HepG2 (cell line): ENCODE measurements around the gene NUDT15. TPM values are rescaled to one million over a fixed set of nuclear protein-coding genes. Genes with fewer than 3 reads are reported as not detected.

Source experiments
- CENPT ChIP-seq: sonication (generic); formaldehyde crosslinking; IDR thresholded peaks from 2 replicates; pipeline ENCODE4 v1.8.0; 2022; ENCODE audit warnings: low read depth, mild to moderate bottlenecking, moderate library complexity, missing genetic modification reagents
- E2F1 ChIP-seq: sonication (generic); formaldehyde crosslinking; IDR thresholded peaks from 2 replicates; pipeline ENCODE4 v1.5.0; 2020; ENCODE audit warnings: missing genetic modification reagents
- ESRRA ChIP-seq: sonication (generic); formaldehyde crosslinking; IDR thresholded peaks from 2 replicates; pipeline ENCODE4 v1.5.1; 2020; ENCODE audit warnings: mild to moderate bottlenecking, low read depth, missing genetic modification reagents
- FOXA3 ChIP-seq: IDR thresholded peaks from 2 replicates; pipeline ENCODE4 v1.6.1; 2016; ENCODE audit warnings: missing genetic modification reagents, missing compliant biosample characterization
- GATAD1 ChIP-seq: IDR thresholded peaks from 2 replicates; pipeline ENCODE4 v1.6.1; 2016; ENCODE audit warnings: missing genetic modification reagents, missing compliant biosample characterization
- HMG20A ChIP-seq: IDR thresholded peaks from 2 replicates; pipeline ENCODE4 v1.6.1; 2016; ENCODE audit warnings: borderline replicate concordance
- IKZF4 ChIP-seq: sonication (generic); formaldehyde crosslinking; IDR thresholded peaks from 2 replicates; pipeline ENCODE4 v1.5.1; 2020; ENCODE audit warnings: borderline replicate concordance, mild to moderate bottlenecking, low read depth, missing genetic modification reagents; ENCODE audit errors: not compliant biosample characterization
- KAT2B ChIP-seq: fragments of 150-350 bp; IDR thresholded peaks from 2 replicates; pipeline ENCODE4 v1.6.1; 2014; ENCODE audit warnings: low read depth, low read length, borderline replicate concordance
- NFYB ChIP-seq: sonication (generic); formaldehyde crosslinking; IDR thresholded peaks from 2 replicates; pipeline ENCODE4 v1.4.0; 2020; ENCODE audit warnings: missing genetic modification reagents
- NONO ChIP-seq, 2 experiments: fragments of 450-650 bp in 1 of 2; sonication (generic) in 1 of 2; formaldehyde crosslinking in 1 of 2; IDR thresholded peaks in 1 of 2; conservative IDR thresholded peaks in 1 of 2; 2 replicates each; pipeline versions ENCODE4 v1.6.1 to v1.8.0; 2017 to 2022; ENCODE audit warnings: mild to moderate bottlenecking in 1 of 2, missing genetic modification reagents in 1 of 2, moderate library complexity in 1 of 2
- PTBP1 ChIP-seq: fragments of 200-400 bp; formaldehyde crosslinking; IDR thresholded peaks from 2 replicates; pipeline ENCODE4 v1.6.1; 2018; ENCODE audit warnings: low read length, low read depth; ENCODE audit not compliant: poor library complexity, severe bottlenecking
- RXRB ChIP-seq: IDR thresholded peaks from 2 replicates; pipeline ENCODE4 v1.6.1; 2016; ENCODE audit warnings: borderline replicate concordance, missing genetic modification reagents, missing compliant biosample characterization
- SCMH1 ChIP-seq: sonication (generic); formaldehyde crosslinking; IDR thresholded peaks from 2 replicates; pipeline ENCODE4 v1.9.0; 2021; ENCODE audit warnings: missing genetic modification reagents, mild to moderate bottlenecking, borderline replicate concordance
- SP1 ChIP-seq, 2 experiments: fragments of 450-650 bp in 1 of 2; sonication (generic) in 1 of 2; formaldehyde crosslinking in 1 of 2; IDR thresholded peaks; 2 replicates each; pipeline versions ENCODE4 v1.4.0 to v1.6.1; 2016 to 2020; ENCODE audit warnings: missing genetic modification reagents in 1 of 2
- SRSF9 ChIP-seq: fragments of 200-400 bp; formaldehyde crosslinking; IDR thresholded peaks from 2 replicates; pipeline ENCODE4 v1.6.1; 2018; ENCODE audit warnings: borderline replicate concordance, mild to moderate bottlenecking, low read depth, low read length; ENCODE audit not compliant: insufficient read depth, poor library complexity, severe bottlenecking
- TCF12 ChIP-seq, 2 experiments: fragments of 450-650 bp in 1 of 2; sonication (generic) in 1 of 2; formaldehyde crosslinking in 1 of 2; IDR thresholded peaks; 2 replicates each; pipeline versions ENCODE4 v1.6.1 to v1.8.0; 2017 to 2022; ENCODE audit warnings: antibody characterized with exemption in 1 of 2, mild to moderate bottlenecking in 1 of 2, missing genetic modification reagents in 1 of 2, moderate library complexity in 1 of 2
- XBP1 ChIP-seq: sonication (generic); formaldehyde crosslinking; IDR thresholded peaks from 2 replicates; pipeline ENCODE4 v1.5.0; 2020; ENCODE audit warnings: missing genetic modification reagents
- ZNF563 ChIP-seq: sonication (generic); formaldehyde crosslinking; IDR thresholded peaks from 2 replicates; pipeline ENCODE4 v1.8.0; 2022; ENCODE audit warnings: mild to moderate bottlenecking, moderate library complexity, missing genetic modification reagents
- ZNF619 ChIP-seq: sonication (generic); formaldehyde crosslinking; IDR thresholded peaks from 2 replicates; pipeline ENCODE4 v1.4.0; 2020; ENCODE audit warnings: mild to moderate bottlenecking, missing genetic modification reagents
- ZNF678 ChIP-seq: sonication (generic); formaldehyde crosslinking; IDR thresholded peaks from 2 replicates; pipeline ENCODE4 v1.4.0; 2020; ENCODE audit warnings: mild to moderate bottlenecking, missing genetic modification reagents
- ZNF691 ChIP-seq: sonication (generic); formaldehyde crosslinking; IDR thresholded peaks from 2 replicates; pipeline ENCODE4 v1.4.0; 2020; ENCODE audit warnings: missing genetic modification reagents, low read depth, mild to moderate bottlenecking, borderline replicate concordance
- polyA plus RNA-seq, 8 experiments: library from polyadenylated mRNA; depleted of rRNA in 3 of 8; stranded (reverse) in 7 of 8; unstranded in 1 of 8; fragments of >200 nt; fragmentation: Illumina TruSeq in 4 of 8; extraction: Trizol in 4 of 8; gene quantifications; 2 replicates each; pipeline versions ENCODE4 v1.2.1 to v1.2.3, GENCODE V29; 2011 to 2016; ENCODE audit warnings: low read depth in 4 of 8, missing spikeins in 1 of 8, mixed read lengths in 1 of 8; ENCODE audit not compliant: insufficient read depth in 1 of 8
- total RNA-seq, 5 experiments: library from RNA; depleted of rRNA; stranded (reverse); fragments of >200 nt; fragmentation: Illumina TruSeq; extraction: Trizol; gene quantifications; 2 replicates each; pipeline ENCODE4 v1.2.3, GENCODE V29; 2016; ENCODE audit warnings: low read depth in 1 of 5
- TF ChIP-seq, protein P1 (sequence below): sonication (generic); formaldehyde crosslinking; IDR thresholded peaks from 2 replicates; pipeline ENCODE4 v1.4.0; 2020; ENCODE audit warnings: missing genetic modification reagents, borderline replicate concordance
- TF ChIP-seq, protein P2 (sequence below), 2 experiments: fragments of 450-650 bp in 1 of 2; sonication (generic) in 1 of 2; formaldehyde crosslinking; IDR thresholded peaks; 2 replicates each; pipeline versions ENCODE4 v1.5.0 to v1.8.0; 2020 to 2022; ENCODE audit warnings: mild to moderate bottlenecking in 1 of 2, missing genetic modification reagents in 1 of 2

The NUDT15 gene
- total and polyA plus RNA-seq, 2 of the 13 experiments (the other 11 are each of a cell fraction or from before 2014, with no cell fraction given): 21.3 to 47.3 TPM

DNA sequence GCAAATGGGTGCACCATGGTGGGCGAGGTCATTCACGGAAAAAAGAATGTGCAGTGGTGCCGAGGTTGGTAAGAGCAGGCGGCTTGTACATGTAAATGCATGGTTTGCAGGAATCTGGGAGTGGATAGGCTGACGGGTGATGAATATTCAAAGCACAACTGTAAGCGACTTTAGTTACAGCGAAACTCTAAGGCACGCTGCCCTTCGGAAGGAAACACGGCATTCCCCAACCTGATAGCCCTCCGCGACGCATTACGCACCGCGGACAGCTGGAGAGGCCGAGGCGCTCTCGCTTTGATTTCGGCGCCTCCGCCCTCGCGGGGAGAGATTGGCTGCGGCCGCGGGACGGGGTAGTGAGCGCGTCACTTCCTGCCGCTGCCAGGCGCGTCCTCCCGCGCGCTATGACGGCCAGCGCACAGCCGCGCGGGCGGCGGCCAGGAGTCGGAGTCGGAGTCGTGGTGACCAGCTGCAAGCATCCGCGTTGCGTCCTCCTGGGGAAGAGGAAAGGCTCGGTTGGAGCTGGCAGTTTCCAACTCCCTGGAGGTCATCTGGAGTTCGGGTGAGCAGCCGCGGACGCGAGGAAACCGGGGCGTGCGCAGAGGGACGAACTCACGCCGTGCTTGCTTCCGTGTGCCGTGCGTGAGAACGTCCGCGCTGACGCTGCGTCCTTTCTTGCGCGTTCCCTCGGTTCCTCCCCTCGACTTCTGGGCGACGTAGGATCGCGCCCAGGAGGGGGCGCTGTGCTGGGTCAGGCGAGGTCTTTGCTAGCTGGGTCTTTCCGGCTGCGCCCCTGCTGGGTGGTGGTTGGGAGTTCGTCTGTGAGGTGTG is at the start of gene NUDT15 (continued):
- TF ChIP-seq XBP1 (CRISPR knock-in tag): no peak
- no peak for TF ChIP-seq HMG20A
- no peak for TF ChIP-seq SP1 (IDR thresholded peaks at IDR 0.05)
- peak; percentile 68 for TF ChIP-seq SP1 (CRISPR knock-in tag; IDR thresholded peaks at IDR 0.05)
- TF ChIP-seq SCMH1 (CRISPR knock-in tag): no peak
- TF ChIP-seq TCF12 (IDR thresholded peaks at IDR 0.05): no peak
- no peak for TF ChIP-seq TCF12 (CRISPR knock-in tag; IDR thresholded peaks at IDR 0.05)
- TF ChIP-seq ZNF691: peak; percentile 97
- TF ChIP-seq ZNF619 (CRISPR knock-in tag): no peak; the same call in 1 of the 2 replicates
- TF ChIP-seq SRSF9: no peak
- TF ChIP-seq ZNF678 (CRISPR knock-in tag): peak; percentile 86
- peak; percentile 81 for TF ChIP-seq ESRRA (CRISPR knock-in tag)
- peak; percentile 84 for TF ChIP-seq NFYB (CRISPR knock-in tag)
- no peak for TF ChIP-seq NONO (IDR thresholded peaks at IDR 0.05)
- peak; percentile 98 for TF ChIP-seq NONO (CRISPR knock-in tag; conservative IDR thresholded peaks at IDR 0.05)
- peak; percentile 99 for TF ChIP-seq RXRB (CRISPR knock-in tag)
- TF ChIP-seq GATAD1: peak; percentile 96
- TF ChIP-seq, protein P1, sequence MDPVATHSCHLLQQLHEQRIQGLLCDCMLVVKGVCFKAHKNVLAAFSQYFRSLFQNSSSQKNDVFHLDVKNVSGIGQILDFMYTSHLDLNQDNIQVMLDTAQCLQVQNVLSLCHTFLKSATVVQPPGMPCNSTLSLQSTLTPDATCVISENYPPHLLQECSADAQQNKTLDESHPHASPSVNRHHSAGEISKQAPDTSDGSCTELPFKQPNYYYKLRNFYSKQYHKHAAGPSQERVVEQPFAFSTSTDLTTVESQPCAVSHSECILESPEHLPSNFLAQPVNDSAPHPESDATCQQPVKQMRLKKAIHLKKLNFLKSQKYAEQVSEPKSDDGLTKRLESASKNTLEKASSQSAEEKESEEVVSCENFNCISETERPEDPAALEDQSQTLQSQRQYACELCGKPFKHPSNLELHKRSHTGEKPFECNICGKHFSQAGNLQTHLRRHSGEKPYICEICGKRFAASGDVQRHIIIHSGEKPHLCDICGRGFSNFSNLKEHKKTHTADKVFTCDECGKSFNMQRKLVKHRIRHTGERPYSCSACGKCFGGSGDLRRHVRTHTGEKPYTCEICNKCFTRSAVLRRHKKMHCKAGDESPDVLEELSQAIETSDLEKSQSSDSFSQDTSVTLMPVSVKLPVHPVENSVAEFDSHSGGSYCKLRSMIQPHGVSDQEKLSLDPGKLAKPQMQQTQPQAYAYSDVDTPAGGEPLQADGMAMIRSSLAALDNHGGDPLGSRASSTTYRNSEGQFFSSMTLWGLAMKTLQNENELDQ (CRISPR knock-in tag): no peak
- TF ChIP-seq CENPT: peak; percentile 77; the same call in 1 of the 2 replicates
- peak; percentile 62 for TF ChIP-seq FOXA3
- peak; percentile 96 for TF ChIP-seq IKZF4 (CRISPR knock-in tag)
- TF ChIP-seq, protein P2, sequence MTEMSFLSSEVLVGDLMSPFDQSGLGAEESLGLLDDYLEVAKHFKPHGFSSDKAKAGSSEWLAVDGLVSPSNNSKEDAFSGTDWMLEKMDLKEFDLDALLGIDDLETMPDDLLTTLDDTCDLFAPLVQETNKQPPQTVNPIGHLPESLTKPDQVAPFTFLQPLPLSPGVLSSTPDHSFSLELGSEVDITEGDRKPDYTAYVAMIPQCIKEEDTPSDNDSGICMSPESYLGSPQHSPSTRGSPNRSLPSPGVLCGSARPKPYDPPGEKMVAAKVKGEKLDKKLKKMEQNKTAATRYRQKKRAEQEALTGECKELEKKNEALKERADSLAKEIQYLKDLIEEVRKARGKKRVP (CRISPR knock-in tag; IDR thresholded peaks at IDR 0.05): peak in 1 of 2 experiments; percentile 80; a peak in 2 of 4 replicates
- TF ChIP-seq ZNF563 (CRISPR knock-in tag): peak; percentile 74; the same call in 1 of the 2 replicates
- TF ChIP-seq PTBP1: no peak
- no peak for TF ChIP-seq KAT2B
- TF ChIP-seq E2F1: peak; percentile 95
